Right atrium auricular region (tissue), 2 donors: ENCODE measurements around the gene RNF150. TPM values are rescaled to one million over a fixed set of nuclear protein-coding genes. Genes with fewer than 3 reads are reported as not detected.

Experiments used
- DNase-seq: peaks from one replicate; pipeline ENCODE4 v3.0.0-alpha.2; 2019; ENCODE audit warnings: low spot score
- H3K27ac ChIP-seq, 2 donors: fragments of 200-600 bp; sonication (generic); 1 replicate in 1 of 2; 2 replicates in 1 of 2; pipeline ENCODE4 v1.5.1; 2016 to 2019
- H3K27me3 ChIP-seq, 2 donors: fragments of 200-600 bp; sonication (generic); one replicate each; pipeline versions ENCODE4 v1.5.1 to v1.6.0; 2017 to 2019
- H3K36me3 ChIP-seq: fragments of 200-600 bp; sonication (generic); one replicate; pipeline ENCODE4 v1.5.1; 2016
- H3K4me1 ChIP-seq, 2 donors: fragments of 200-600 bp; sonication (generic); one replicate each; pipeline versions ENCODE4 v1.5.1 to v1.6.0; 2017 to 2019
- H3K4me3 ChIP-seq, 2 donors: fragments of 200-600 bp; sonication (generic); 1 replicate in 1 of 2; 2 replicates in 1 of 2; pipeline ENCODE4 v1.5.1; 2017 to 2019; ENCODE audit warnings: mild to moderate bottlenecking in 1 of 2, moderate library complexity in 1 of 2
- H3K9me3 ChIP-seq, 2 donors: fragments of 200-600 bp; sonication (generic); one replicate each; pipeline ENCODE4 v1.5.1; 2019
- CTCF ChIP-seq, 2 donors: fragments of 200-600 bp; sonication (generic); IDR thresholded peaks; one replicate each; pipeline ENCODE4 v1.5.1; 2019; ENCODE audit warnings: antibody characterized with exemption in 2 of 2
- total RNA-seq, 2 donors: library from RNA; depleted of rRNA; stranded (reverse); fragments of >200 nt; gene quantifications; one replicate each; pipeline ENCODE4 v1.1.0, GENCODE V29; 2016

RNF150 gene
- total RNA-seq, 2 donors from 2014 or later: 26.2 to 34.2 TPM

- Histone ChIP-seq H3K36me3 (no peaks in the 10 kb centered on the region), H3K4me3 (no peak overlapping the region), H3K27me3 (no peaks in the 10 kb centered on the region), H3K4me1 (peaks cover 0 to 6% of the 10 kb centered on the region in 2 donors), H3K9me3 (no peaks in the 10 kb centered on the region), H3K27ac (no peak overlapping the region)
- no peak for TF ChIP-seq CTCF (IDR thresholded peaks at IDR 0.05)
- no peak for DNase-seq
Measured at GRCh38 chr4:141035920-141036319, 97.3 kb downstream of the RNF150 start.

- Histone ChIP-seq H3K4me3 (no peak overlapping the region), H3K4me1 (peaks cover 0 to 19% of the 10 kb centered on the region in 2 donors), H3K27me3 (no peaks in the 10 kb centered on the region), H3K9me3 (no peaks in the 10 kb centered on the region), H3K36me3 (no peaks in the 10 kb centered on the region), H3K27ac (peak overlapping the region in 1 of 2 donors; percentile 71)
- no peak for DNase-seq
- TF ChIP-seq CTCF (IDR thresholded peaks at IDR 0.05): no peak
Measured at GRCh38 chr4:141028024-141028529, 105.2 kb downstream of the RNF150 start.

- H3K27ac ChIP-seq: peak overlapping the region in 1 of 2 donors; percentile 71
- no peak for TF ChIP-seq CTCF (IDR thresholded peaks at IDR 0.05)
- no peaks in the 10 kb centered on the region for H3K9me3 ChIP-seq
- H3K4me1 ChIP-seq: peaks cover 0 to 20% of the 10 kb centered on the region in 2 donors
- H3K4me3 ChIP-seq: no peak overlapping the region
- H3K36me3 ChIP-seq: no peaks in the 10 kb centered on the region
- no peak for DNase-seq
- H3K27me3 ChIP-seq: no peaks in the 10 kb centered on the region
Measured at GRCh38 chr4:141027421-141027820, 105.8 kb downstream of the RNF150 start.

- no peak for TF ChIP-seq CTCF (IDR thresholded peaks at IDR 0.05)
- no peaks in the 10 kb centered on the region for H3K9me3 ChIP-seq
- H3K36me3 ChIP-seq: no peaks in the 10 kb centered on the region
- peaks cover 0 to 25% of the 10 kb centered on the region in 2 donors for H3K4me1 ChIP-seq
- no peaks in the 10 kb centered on the region for H3K27me3 ChIP-seq
- no peak for DNase-seq
- H3K27ac ChIP-seq: peak overlapping the region in 1 of 2 donors; percentile 71
- H3K4me3 ChIP-seq: no peak overlapping the region
Measured at GRCh38 chr4:141026900-141027299, 106.4 kb downstream of the RNF150 start.

GRCh38 chr4:141023051-141023450 lies 110.2 kb downstream of the RNF150 start:
- H3K4me3 ChIP-seq: no peak overlapping the region
- no peak for TF ChIP-seq CTCF (IDR thresholded peaks at IDR 0.05)
- no peak overlapping the region for H3K27ac ChIP-seq
- no peaks in the 10 kb centered on the region for H3K36me3 ChIP-seq
- no peak for DNase-seq
- peaks cover 0 to 50% of the 10 kb centered on the region in 2 donors for H3K4me1 ChIP-seq
- H3K27me3 ChIP-seq: no peaks in the 10 kb centered on the region
- H3K9me3 ChIP-seq: no peaks in the 10 kb centered on the region

GRCh38 chr4:141022111-141022695 lies 111.1 kb downstream of the RNF150 start:
- H3K4me3 ChIP-seq: no peak overlapping the region
- no peak for DNase-seq
- H3K27me3 ChIP-seq: no peaks in the 10 kb centered on the region
- no peak for TF ChIP-seq CTCF (IDR thresholded peaks at IDR 0.05)
- H3K27ac ChIP-seq: peak overlapping the region in 1 of 2 donors; percentile 73
- H3K36me3 ChIP-seq: no peaks in the 10 kb centered on the region
- peaks cover 0 to 48% of the 10 kb centered on the region in 2 donors for H3K4me1 ChIP-seq
- H3K9me3 ChIP-seq: no peaks in the 10 kb centered on the region
